ENCODE data around the gene TIMELESS. TPM values are rescaled to one million over a fixed set of nuclear protein-coding genes. Genes with fewer than 3 reads are reported as not detected.

The TIMELESS gene
- total RNA-seq, 1 experiment from 2014 or later, result 47.0 TPM

GRCh38 chr12:56410768-56411167 lies 38.5 kb downstream of the TIMELESS start:
- H3K27me3 ChIP-seq (ENCODE audit: insufficient read depth, low read length), result no peaks in the 10 kb centered on the region
- no peak overlapping the region for H2AFZ ChIP-seq (ENCODE audit: low read depth, low read length, poor library complexity, severe bottlenecking)
- no TSS peak for BruUV-seq (replicated peaks)
- ChIA-PET POLR2A (no interaction called here), CTCF (no interaction called here), RAD21 (ENCODE audit: low non-redundant PET in 1 of 2, low total read pairs in 2 of 2, uncharacterized antibody in 2 of 2, unreplicated experiment in 2 of 2) (no interaction called here)
- H3K79me2 ChIP-seq (ENCODE audit: insufficient read depth, low read length), result no peaks in the 10 kb centered on the region
- H3K9me3 ChIP-seq (ENCODE audit: control insufficient read depth in 1 of 2, insufficient read depth in 1 of 2, low read depth in 1 of 2, low read length in 2 of 2), result no peaks in the 10 kb centered on the region
- no peak overlapping the region for H3K4me3 ChIP-seq (replicated peaks in 1 of 2; ENCODE audit: low read depth in 1 of 2, low read length in 2 of 2)
- intact Hi-C loops (cut with micrococcal nuclease), result no loop called here
- H3K4me1 ChIP-seq (ENCODE audit: control insufficient read depth in 1 of 2, insufficient read depth in 2 of 2, low read length in 2 of 2), result no peaks in the 10 kb centered on the region
- no peak overlapping the region for H3K27ac ChIP-seq (ENCODE audit: low read depth, low read length)
- TF ChIP-seq ATF3 (IDR thresholded peaks at IDR 0.05) (no peak), ZBTB33 (IDR thresholded peaks at IDR 0.05; ENCODE audit: extremely low read depth, insufficient replicate concordance, low read length) (no peak), MAX (IDR thresholded peaks at IDR 0.05) (no peak), JUND (IDR thresholded peaks at IDR 0.05) (no peak), POLR2A (IDR thresholded peaks at IDR 0.05; ENCODE audit: borderline replicate concordance, extremely low read depth, insufficient read depth, insufficient read length) (no peak), TCF7L2 (IDR thresholded peaks at IDR 0.05; ENCODE audit: borderline replicate concordance, extremely low read depth, insufficient read depth, insufficient read length) (no peak), SIN3A (IDR thresholded peaks at IDR 0.05; ENCODE audit: low read depth) (no peak), EZH2phosphoT487 (IDR thresholded peaks at IDR 0.05; ENCODE audit: borderline replicate concordance) (no peak), POLR2AphosphoS5 (IDR thresholded peaks at IDR 0.05; ENCODE audit: low read depth, low read length) (no peak), RAD21 (IDR thresholded peaks at IDR 0.05; ENCODE audit: low read depth) (no peak), CEBPB (IDR thresholded peaks at IDR 0.05; ENCODE audit: low read depth) (no peak), CTCF (IDR thresholded peaks at IDR 0.05 in 2 of 3, conservative IDR thresholded peaks at IDR 0.05 in 1 of 3; ENCODE audit: borderline replicate concordance in 1 of 3, insufficient read depth in 1 of 3, low read depth in 2 of 3, low read length in 2 of 3) (no peak), FOSL1 (IDR thresholded peaks at IDR 0.05; ENCODE audit: low read depth) (no peak), ELF1 (IDR thresholded peaks at IDR 0.05; ENCODE audit: borderline replicate concordance, low read depth) (no peak)
- no peaks in the 10 kb centered on the region for H4K20me1 ChIP-seq (ENCODE audit: insufficient read depth)
- ATAC-seq (no peak), DNase-seq (ENCODE audit: low read depth, low spot score) (no peak)
- 0 out of 4 replicates have a peak, but pooled peaks cover 0 to 10% of the 10 kb centered on the region in 2 experiments for H3K36me3 ChIP-seq (ENCODE audit: control insufficient read depth in 1 of 2, insufficient read depth in 2 of 2, low read length in 2 of 2)
- H3K9ac ChIP-seq (ENCODE audit: low read length), result no peak overlapping the region
- H3K9me2 ChIP-seq (ENCODE audit: insufficient read depth), result no peaks in the 10 kb centered on the region
- H3K4me2 ChIP-seq (ENCODE audit: low read length), result no peak overlapping the region

Measured in HCT116 (cell line).